Ammon's horn (tissue), 1 donor: ENCODE results near the gene UBA1.

ENCODE experiments used
- DNase-seq: peaks from one replicate; pipeline ENCODE4 v3.0.0-alpha.2; 2016; ENCODE audit warnings: low spot score

UBA1 gene

GRCh38 chrX:47212381-47213293 is 19.0 kb downstream of the UBA1 start:
- no peak for DNase-seq

- DNase-seq = no peak
Measured at GRCh38 chrX:47214435-47215077, 20.9 kb downstream of the UBA1 start.

DNA sequence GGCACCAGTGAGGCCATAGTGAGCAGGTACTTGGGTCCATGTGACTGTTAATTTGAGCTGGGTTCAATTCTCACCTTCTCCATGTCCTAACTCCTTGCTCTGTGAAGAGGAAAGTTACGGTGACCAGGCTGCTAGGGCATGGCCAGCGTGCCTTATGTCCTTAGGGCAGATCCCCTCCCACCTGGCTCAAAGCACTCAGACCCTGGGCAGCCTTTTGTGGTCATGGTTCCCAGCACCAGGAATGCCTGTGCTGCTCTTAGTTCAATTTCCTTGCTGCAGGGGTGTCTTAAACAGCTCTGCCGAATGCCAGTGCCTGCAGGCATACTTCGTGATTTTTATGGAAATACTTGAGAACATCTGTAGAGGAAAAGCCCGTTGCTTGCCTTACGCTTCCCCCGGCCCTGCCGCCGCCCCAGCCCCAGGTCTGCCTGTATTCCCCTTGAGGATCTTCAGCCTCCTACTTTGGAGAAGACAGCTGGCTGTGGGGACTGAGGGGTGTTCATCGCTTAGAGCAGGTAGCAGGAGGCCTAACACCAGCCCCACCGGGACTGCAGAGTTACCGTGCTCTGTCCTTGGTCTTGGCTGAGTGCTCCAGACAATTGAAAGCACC is 21.8 kb downstream of the UBA1 start:
- no peak for DNase-seq

DNA sequence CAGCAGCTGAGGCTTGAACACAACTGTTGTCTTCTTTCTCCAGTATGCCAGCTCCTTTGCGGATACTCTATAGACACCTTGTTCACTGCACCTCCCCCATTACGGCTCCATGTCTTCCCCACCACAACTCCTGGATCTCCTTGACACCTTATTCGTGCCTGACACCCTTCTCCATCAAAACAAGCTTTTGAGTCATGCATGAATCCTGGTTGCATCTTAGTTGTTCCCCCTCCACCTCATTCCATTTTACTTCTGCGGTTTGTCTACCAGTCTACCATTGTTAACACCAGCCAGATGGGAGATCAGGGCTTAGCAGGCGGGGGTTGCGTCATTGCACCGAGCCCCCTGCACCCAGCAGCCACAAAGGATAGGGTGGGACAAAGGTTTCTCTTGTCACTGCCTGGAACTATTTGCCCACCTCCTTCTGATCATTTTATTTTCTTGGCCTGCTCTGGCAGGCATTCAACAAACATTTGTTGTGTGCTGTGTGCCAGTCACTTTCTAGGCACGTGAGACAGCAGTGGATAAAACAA is 22.8 kb downstream of the UBA1 start:
- no peak for DNase-seq

DNA sequence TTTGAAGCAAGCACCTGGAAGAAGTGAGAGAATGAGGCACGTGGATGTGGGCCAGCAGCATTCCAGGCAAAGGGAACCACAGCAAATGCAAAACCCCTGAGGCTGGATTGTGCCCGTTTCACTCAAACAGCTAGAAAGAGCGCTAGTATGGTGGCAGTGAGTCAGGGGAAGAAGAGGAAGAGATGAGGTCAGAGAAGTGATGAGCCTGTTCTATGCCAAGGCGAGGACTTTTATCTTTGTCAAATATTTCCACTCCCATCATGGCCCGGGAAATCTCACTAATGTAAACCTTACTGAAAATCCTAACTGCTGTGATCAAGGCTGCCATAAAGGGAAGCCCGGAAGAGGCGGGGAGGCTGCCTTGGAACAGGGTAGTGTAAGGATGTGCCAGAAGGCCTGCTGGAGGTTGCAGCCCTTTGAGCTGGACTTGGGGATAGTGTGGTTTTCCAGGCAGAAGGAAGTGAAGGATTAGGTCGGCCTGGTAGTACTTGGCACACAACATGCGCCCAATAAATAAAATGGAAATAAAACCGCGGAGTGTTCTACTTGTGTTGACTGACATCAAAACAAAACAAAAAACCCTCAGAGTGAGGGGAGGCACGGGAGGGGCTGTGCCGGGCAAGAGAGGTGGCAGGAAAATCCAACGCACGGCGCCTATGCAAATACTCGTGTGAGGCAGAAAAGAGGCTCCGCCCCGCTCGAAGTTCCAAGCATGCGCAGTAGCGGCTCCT is 23.7 kb downstream of the UBA1 start:
- no peak for DNase-seq

- peak; percentile 97 for DNase-seq
Measured at GRCh38 chrX:47217852-47218279, 24.2 kb downstream of the UBA1 start.

DNA sequence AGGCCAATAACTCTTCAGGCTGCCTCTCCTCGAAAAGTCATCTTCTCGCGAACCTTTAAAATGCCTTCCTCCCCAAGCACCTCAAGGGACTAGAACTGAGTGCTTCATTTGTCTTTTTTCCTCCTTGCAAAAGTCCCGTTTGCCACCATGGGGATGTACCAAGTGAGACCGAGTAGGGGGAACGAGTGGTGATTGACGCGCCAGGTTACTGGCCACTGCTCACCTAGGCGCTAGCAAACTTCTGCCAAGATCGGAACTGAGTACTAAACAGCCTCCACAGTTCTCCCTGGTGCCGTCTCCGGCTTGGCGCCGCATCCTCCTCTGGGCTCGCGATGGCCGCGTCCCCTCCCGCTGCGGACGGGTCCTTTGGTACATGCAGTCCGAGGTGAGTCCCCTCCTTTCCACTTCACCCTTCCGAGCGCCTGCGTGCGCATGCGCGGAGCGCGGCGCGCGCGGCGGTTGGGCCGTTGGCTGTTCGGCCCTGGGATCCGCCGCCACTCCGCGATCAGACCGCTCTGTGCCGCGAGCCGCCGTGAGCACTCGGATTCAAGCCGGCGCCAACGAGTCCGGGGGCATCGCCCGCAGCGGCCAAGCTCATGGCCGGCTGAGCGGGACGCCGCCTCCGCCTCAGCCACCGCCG is 24.8 kb downstream of the UBA1 start, which contains the start of gene CDK16:
Gene CDK16 (plus strand): TSS at position 402 of the 640 bp plus-strand sequence. CDS start 4,877 bp downstream, outside the sequence.
- peak; percentile 65 for DNase-seq

GRCh38 chrX:47218920-47219815 is 25.5 kb downstream of the UBA1 start:
- no peak for DNase-seq

DNA sequence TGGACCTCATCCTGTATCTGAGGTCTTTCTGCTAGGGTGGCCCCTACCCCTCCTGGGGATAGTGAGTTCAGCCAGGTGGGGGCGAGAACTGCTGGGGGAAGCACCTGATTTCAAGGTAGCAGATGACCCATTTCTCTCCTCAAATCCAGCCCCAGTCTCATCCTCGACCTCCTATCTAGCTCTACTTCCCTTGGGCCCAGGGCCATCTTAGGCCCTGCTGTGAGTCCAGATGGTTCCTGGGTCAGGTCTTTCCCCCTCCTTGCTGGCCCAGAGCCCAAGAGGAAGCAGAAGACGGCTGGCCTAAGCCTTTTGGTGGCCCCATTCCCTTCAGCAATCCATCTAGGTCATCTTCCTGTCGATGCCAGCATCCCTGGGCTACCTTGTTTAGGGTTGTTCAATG is 28.1 kb downstream of the UBA1 start:
- DNase-seq = no peak

- no peak for DNase-seq
Measured at GRCh38 chrX:47222751-47223350, 29.2 kb downstream of the UBA1 start.

- no peak for DNase-seq
Measured at GRCh38 chrX:47223476-47224250, 30.0 kb downstream of the UBA1 start.

DNA sequence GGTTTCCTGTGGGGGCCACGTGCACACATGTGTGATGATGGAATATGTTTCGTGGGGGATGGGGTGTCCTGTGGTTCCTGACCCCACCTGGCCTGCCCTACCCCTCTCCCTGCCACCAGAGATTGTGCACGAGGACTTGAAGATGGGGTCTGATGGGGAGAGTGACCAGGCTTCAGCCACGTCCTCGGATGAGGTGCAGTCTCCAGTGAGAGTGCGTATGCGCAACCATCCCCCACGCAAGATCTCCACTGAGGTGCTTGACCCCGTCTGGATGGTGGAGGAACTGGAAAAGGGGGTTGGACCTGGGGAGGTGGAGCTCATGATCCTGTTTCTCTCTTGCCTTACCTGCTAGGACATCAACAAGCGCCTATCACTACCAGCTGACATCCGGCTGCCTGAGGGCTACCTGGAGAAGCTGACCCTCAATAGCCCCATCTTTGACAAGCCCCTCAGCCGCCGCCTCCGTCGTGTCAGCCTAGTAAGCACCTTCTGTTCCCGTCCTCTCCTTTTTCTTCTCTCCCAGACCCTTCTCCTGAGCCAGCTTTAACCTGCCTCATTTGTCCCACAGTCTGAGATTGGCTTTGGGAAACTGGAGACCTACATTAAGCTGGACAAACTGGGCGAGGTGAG is 30.8 kb downstream of the UBA1 start:
- no peak for DNase-seq

- no peak for DNase-seq
Measured at GRCh38 chrX:47224896-47225290, 31.3 kb downstream of the UBA1 start.

DNA sequence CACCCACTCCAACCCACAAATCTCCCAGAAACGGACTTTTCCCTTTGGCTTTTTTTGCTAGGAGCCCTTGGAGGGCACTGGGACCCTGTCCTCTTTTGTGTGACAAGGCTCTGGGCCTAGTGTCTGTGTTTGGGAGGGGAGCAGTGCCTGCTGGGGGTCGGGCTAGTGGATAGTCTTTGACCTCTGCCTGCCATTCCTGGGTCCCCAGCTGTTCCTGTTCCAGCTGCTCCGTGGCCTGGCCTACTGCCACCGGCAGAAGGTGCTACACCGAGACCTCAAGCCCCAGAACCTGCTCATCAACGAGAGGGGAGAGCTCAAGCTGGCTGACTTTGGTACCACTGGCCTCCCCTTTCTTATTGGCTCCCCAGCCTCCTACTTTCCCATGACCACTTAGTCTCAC is 32.4 kb downstream of the UBA1 start:
- no peak for DNase-seq

DNA sequence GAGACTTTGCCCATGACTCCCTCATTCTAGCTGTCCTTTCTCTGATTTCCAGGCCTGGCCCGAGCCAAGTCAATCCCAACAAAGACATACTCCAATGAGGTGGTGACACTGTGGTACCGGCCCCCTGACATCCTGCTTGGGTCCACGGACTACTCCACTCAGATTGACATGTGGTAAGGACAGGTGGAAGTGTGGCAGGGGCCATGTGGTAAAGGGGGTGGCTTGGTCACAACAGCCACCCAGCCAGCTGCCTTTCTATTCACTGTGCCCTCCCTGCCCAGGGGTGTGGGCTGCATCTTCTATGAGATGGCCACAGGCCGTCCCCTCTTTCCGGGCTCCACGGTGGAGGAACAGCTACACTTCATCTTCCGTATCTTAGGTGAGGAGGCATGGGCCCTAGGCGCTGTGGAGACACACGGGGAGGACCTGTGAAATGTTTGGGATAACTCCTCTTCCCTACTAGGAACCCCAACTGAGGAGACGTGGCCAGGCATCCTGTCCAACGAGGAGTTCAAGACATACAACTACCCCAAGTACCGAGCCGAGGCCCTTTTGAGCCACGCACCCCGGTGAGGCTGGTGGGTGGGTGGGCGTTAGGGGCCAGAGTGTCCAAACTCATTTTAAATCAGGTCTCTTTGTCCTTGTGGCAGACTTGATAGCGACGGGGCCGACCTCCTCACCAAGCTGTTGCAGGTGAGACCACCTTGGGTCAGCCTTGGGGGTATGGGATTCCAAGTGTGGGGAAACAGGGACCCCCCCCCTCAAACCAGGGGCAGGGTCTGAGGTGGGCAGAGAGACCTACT is 33.1 kb downstream of the UBA1 start:
- DNase-seq = no peak

DNA sequence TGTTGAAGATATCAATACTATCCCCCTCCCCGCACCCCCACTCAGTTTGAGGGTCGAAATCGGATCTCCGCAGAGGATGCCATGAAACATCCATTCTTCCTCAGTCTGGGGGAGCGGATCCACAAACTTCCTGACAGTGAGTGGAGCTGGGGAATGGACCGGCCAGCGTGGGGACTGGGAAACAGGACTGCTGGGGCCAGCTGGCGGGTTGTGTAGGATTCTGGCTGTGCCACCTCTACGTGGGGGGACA is 33.6 kb downstream of the UBA1 start:
- DNase-seq = no peak

DNA sequence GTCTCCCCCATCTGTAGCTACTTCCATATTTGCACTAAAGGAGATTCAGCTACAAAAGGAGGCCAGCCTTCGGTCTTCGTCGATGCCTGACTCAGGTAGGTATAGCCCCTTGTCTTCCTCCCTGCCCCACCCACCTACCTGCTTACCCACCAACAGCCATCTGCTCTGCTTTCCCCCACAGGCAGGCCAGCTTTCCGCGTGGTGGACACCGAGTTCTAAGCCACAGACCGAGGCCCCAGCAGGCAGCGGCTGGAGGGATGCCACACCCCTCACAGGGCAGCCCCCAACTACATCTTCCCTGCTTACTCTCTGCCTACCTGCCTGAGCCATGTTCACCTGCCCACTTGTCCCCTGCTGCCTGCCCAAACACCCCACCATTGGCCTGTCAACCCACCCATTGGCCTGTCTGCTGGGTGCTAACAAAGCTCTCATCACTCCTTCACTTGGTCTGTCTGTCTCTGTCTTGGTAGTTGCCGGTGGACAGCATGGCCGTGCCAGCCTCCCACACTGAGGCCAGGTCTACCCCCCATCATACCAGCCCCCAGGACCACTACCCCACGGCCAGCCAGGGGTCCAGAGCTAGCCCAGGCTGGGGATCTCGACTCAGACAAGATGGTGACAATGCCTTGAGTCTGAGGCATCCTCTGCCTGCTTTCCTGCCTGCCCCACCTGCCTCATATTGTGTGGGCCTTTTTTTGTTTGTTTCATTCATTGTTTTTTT is 35.1 kb downstream of the UBA1 start:
- DNase-seq = no peak
